Osteocyte (in vitro differentiated cells): ENCODE data around the gene TMEM87B. TPM values are rescaled to one million over a fixed set of nuclear protein-coding genes. Genes with fewer than 3 reads are reported as not detected.
"Not testable (repeated sequence)": the region's sequence is repeated elsewhere in the genome, so short reads cannot be mapped to it uniquely, and the experiment has no call there.

Source experiments
- DNase-seq: peaks from one replicate; pipeline ENCODE4 v3.0.0; 2021; ENCODE audit warnings: mixed read lengths; ENCODE audit not compliant: unreplicated experiment; ENCODE audit errors: extremely low spot score
- H3K27ac Mint-ChIP-seq: one replicate; pipeline ENCODE4 v1.8.0; 2021; ENCODE audit warnings: mild to moderate bottlenecking, mixed read lengths; ENCODE audit not compliant: unreplicated experiment
- H3K27me3 Mint-ChIP-seq: one replicate; pipeline ENCODE4 v1.8.0; 2021; ENCODE audit warnings: mixed read lengths; ENCODE audit not compliant: unreplicated experiment
- H3K36me3 Mint-ChIP-seq: one replicate; pipeline ENCODE4 v1.8.0; 2021; ENCODE audit warnings: mixed read lengths; ENCODE audit not compliant: unreplicated experiment
- H3K4me1 Mint-ChIP-seq: one replicate; pipeline ENCODE4 v1.8.0; 2021; ENCODE audit warnings: mixed read lengths; ENCODE audit not compliant: unreplicated experiment
- H3K4me3 Mint-ChIP-seq: one replicate; pipeline ENCODE4 v1.8.0; 2021; ENCODE audit warnings: mild to moderate bottlenecking, moderate library complexity, mixed read lengths; ENCODE audit not compliant: unreplicated experiment
- H3K9me3 Mint-ChIP-seq: one replicate; pipeline ENCODE4 v1.8.0; 2021; ENCODE audit warnings: mixed read lengths; ENCODE audit not compliant: unreplicated experiment
- total RNA-seq: library from RNA; stranded (reverse); gene quantifications from 2 replicates; pipeline ENCODE4 v1.2.1, GENCODE V29; 2021
- TF ChIP-seq, protein P1 (sequence below): fragments of 200-600 bp; sonication (generic); IDR thresholded peaks from 2 replicates; pipeline ENCODE4 v1.5.0; 2021; ENCODE audit warnings: antibody characterized with exemption, mild to moderate bottlenecking, moderate library complexity

TMEM87B gene
- total RNA-seq, 1 donor from 2014 or later = 10.4 TPM

DNA sequence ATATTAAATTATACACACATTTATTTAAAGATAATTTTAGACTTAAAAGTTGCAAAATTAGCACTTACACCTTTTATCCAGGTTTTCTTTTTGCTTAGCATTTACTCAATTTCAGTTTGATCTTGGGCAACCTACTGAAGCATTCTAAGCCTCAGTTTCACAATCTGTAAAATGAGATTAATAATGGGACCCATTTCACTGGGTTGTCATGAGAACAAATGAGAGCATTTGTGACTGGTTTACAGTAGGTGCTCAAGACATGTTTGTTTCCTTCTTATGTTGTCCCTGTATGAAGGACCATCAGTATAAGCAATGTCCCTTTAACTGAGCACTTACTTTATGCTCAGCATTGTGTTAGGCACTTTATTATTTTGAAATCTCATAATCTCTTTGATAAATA, 78.3 kb downstream of the TMEM87B start:
- Mint-ChIP-seq H3K27me3 (no peaks in the 10 kb centered on the region), H3K36me3 (peaks cover 1% of the 10 kb centered on the region), H3K9me3 (peaks cover 16% of the 10 kb centered on the region)

GRCh38 chr2:112134120-112134519, 79.1 kb downstream of the TMEM87B start:
- Mint-ChIP-seq H3K27ac (no peak overlapping the region), H3K4me1 (peaks cover 6% of the 10 kb centered on the region), H3K27me3 (no peaks in the 10 kb centered on the region), H3K36me3 (peaks cover 1% of the 10 kb centered on the region), H3K9me3 (peaks cover 10% of the 10 kb centered on the region), H3K4me3 (no peak overlapping the region)
- TF ChIP-seq, protein P1, sequence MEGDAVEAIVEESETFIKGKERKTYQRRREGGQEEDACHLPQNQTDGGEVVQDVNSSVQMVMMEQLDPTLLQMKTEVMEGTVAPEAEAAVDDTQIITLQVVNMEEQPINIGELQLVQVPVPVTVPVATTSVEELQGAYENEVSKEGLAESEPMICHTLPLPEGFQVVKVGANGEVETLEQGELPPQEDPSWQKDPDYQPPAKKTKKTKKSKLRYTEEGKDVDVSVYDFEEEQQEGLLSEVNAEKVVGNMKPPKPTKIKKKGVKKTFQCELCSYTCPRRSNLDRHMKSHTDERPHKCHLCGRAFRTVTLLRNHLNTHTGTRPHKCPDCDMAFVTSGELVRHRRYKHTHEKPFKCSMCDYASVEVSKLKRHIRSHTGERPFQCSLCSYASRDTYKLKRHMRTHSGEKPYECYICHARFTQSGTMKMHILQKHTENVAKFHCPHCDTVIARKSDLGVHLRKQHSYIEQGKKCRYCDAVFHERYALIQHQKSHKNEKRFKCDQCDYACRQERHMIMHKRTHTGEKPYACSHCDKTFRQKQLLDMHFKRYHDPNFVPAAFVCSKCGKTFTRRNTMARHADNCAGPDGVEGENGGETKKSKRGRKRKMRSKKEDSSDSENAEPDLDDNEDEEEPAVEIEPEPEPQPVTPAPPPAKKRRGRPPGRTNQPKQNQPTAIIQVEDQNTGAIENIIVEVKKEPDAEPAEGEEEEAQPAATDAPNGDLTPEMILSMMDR = no peak
- no peak for DNase-seq

More for the DNA sequence above, 78.3 kb downstream of the TMEM87B start:
- no peak overlapping the region for H3K4me3 Mint-ChIP-seq
- peaks cover 6% of the 10 kb centered on the region for H3K4me1 Mint-ChIP-seq
- H3K27ac Mint-ChIP-seq = no peak overlapping the region
- TF ChIP-seq, protein P1 = no peak
- DNase-seq = no peak

- H3K36me3 Mint-ChIP-seq = peaks cover 1% of the 10 kb centered on the region
- peaks cover 6% of the 10 kb centered on the region for H3K4me1 Mint-ChIP-seq
- no peak overlapping the region for H3K27ac Mint-ChIP-seq
- peaks cover 10% of the 10 kb centered on the region for H3K9me3 Mint-ChIP-seq
- TF ChIP-seq, protein P1 = no peak
- no peaks in the 10 kb centered on the region for H3K27me3 Mint-ChIP-seq
- DNase-seq = no peak
- H3K4me3 Mint-ChIP-seq = no peak overlapping the region
Observed at GRCh38 chr2:112136096-112136495, 81.0 kb downstream of the TMEM87B start.

- H3K4me1 Mint-ChIP-seq = peaks cover 6% of the 10 kb centered on the region
- TF ChIP-seq, protein P1 = no peak
- peak overlapping the region; percentile 69 for H3K4me3 Mint-ChIP-seq
- H3K27ac Mint-ChIP-seq = no peak overlapping the region
- no peaks in the 10 kb centered on the region for H3K27me3 Mint-ChIP-seq
- H3K36me3 Mint-ChIP-seq = no peaks in the 10 kb centered on the region
- DNase-seq = no peak
- peaks cover 7% of the 10 kb centered on the region for H3K9me3 Mint-ChIP-seq
Observed at GRCh38 chr2:112137516-112138158, 82.6 kb downstream of the TMEM87B start.

DNA sequence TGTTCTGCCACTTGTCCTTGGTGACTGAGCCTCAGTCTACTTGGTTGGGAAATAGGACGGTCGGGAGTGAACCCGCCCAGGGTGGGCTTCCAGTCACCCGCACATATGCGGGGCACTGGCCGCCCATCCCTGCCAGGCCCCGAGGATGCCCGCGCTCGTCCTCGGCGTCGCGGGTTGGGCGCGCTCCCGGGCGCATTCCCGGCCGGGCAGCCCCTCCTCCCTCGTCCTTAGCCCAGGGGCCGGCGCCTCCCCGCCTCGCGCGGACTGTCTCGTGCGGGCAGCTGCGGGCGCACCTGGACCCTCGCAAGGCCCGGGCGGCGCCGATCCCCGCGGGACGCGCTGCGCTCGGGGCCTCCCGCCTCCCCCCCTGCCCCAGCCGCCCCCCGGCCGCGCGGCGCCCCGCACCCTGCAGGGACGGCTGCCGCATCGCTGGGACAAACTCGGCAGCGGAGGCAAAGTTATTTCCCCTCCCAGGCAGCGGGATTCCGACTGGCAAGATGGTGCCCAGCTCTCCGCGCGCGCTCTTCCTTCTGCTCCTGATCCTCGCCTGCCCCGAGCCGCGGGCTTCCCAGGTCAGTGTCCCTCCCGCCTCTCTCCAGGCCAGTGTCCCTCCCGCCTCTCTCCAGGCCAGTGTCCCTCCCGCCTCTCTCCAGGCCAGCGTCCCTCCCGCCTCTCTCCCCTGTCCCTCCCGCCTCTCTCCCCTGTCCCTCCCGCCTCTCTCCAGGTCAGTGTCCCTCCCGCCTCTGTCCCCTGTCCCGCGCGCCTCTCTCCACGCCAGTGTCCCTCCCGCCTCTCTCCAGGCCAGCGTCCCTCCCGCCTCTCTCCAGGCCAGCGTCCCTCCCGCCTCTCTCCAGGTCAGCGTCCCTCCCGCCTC, 83.3 kb downstream of the TMEM87B start, which contains the start of gene FBLN7:
Gene FBLN7 (plus strand): TSS at position 227 of the 874 bp plus-strand sequence. CDS start 271 bp downstream, at position 498.
- Mint-ChIP-seq H3K4me1 (peaks cover 6% of the 10 kb centered on the region), H3K9me3 (peaks cover 3% of the 10 kb centered on the region), H3K27me3 (no peaks in the 10 kb centered on the region), H3K36me3 (no peaks in the 10 kb centered on the region), H3K4me3 (peak within 1 kb of the TSS; percentile 76), H3K27ac (no peak within 1 kb of the TSS)
- DNase-seq = peak; percentile 84
- TF ChIP-seq, protein P1 = no peak

DNA sequence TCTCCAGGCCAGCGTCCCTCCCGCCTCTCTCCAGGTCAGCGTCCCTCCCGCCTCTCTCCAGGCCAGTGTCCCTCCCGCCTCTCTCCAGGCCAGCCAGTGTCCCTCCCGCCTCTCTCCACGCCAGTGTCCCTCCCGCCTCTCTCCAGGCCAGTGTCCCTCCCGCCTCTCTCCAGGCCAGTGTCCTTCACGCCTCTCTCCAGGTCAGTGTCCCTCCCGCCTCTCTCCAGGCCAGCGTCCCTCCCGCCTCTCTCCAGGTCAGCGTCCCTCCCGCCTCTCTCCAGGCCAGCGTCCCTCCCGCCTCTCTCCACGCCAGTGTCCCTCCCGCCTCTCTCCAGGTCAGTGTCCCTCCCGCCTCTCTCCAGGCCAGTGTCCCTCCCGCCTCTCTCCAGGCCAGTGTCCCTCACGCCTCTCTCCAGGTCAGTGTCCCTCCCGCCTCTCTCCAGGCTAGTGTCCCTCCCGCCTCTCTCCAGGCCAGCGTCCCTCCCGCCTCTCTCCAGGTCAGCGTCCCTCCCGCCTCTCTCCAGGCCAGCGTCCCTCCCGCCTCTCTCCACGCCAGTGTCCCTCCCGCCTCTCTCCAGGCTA, 84.1 kb downstream of the TMEM87B start:
- H3K27me3 Mint-ChIP-seq, DNase-seq, H3K9me3 Mint-ChIP-seq, H3K36me3 Mint-ChIP-seq, H3K27ac Mint-ChIP-seq, H3K4me1 Mint-ChIP-seq: not testable (repeated sequence)
- peak overlapping the region; percentile 22 for H3K4me3 Mint-ChIP-seq

- not testable (repeated sequence) for H3K36me3 Mint-ChIP-seq, H3K4me3 Mint-ChIP-seq, H3K9me3 Mint-ChIP-seq, DNase-seq, H3K4me1 Mint-ChIP-seq, H3K27me3 Mint-ChIP-seq, H3K27ac Mint-ChIP-seq
Observed at GRCh38 chr2:112139661-112140204, 84.7 kb downstream of the TMEM87B start.
